PFSK-1 (cell line): Measurements from ENCODE around the gene NXN.

Experiments
- FOXP2 ChIP-seq: optimal IDR thresholded peaks from 2 replicates; pipeline ENCODE3; 2011; ENCODE audit warnings: borderline replicate concordance, control low read depth, inconsistent platforms; ENCODE audit not compliant: insufficient read depth; ENCODE audit errors: extremely low read length, extremely low read depth
- POLR2AphosphoS5 ChIP-seq: IDR thresholded peaks from 2 replicates; pipeline ENCODE4 v1.6.1; 2012; ENCODE audit warnings: low read depth, mild to moderate bottlenecking, control low read depth, low read length, moderate library complexity
- SIN3A ChIP-seq: IDR thresholded peaks from 2 replicates; pipeline ENCODE4 v1.6.1; 2012; ENCODE audit warnings: mild to moderate bottlenecking, low read length, moderate library complexity, borderline replicate concordance; ENCODE audit not compliant: insufficient read depth
- TAF1 ChIP-seq: IDR thresholded peaks from 2 replicates; pipeline ENCODE4 v1.6.1; 2012; ENCODE audit warnings: low read length, control low read depth, borderline replicate concordance; ENCODE audit not compliant: insufficient read depth
- TF ChIP-seq, protein P1 (sequence below), 2 experiments: IDR thresholded peaks; 2 replicates each; pipeline versions ENCODE4 v1.6.1 to v1.8.0; 2011 to 2012; ENCODE audit warnings: low read depth in 2 of 2, low read length in 2 of 2, control low read depth in 1 of 2, inconsistent platforms in 1 of 2, mild to moderate bottlenecking in 1 of 2, moderate library complexity in 1 of 2; ENCODE audit not compliant: insufficient read depth in 1 of 2

The NXN gene

DNA sequence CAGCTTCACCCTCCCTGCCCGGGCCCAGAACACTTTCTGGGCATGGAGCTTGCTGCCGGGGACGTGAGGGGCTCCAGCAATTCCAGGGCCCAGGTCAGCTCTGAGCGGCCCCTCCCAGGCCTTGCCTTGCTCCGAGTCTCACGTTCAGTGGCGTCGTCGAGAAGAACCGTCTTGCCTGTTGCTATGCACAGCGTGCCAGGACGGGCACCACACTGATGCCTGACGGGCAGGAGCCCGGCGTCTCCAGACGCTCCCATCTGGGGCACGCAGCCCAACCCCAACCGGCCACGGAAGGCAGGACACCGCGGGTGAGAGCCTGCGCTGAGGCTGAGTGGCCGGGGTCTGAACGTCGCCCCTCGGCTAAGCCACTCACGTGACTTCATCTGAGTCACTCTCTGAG, 44.5 kb upstream of the NXN start:
- no peak for TF ChIP-seq FOXP2
- TF ChIP-seq, protein P1, sequence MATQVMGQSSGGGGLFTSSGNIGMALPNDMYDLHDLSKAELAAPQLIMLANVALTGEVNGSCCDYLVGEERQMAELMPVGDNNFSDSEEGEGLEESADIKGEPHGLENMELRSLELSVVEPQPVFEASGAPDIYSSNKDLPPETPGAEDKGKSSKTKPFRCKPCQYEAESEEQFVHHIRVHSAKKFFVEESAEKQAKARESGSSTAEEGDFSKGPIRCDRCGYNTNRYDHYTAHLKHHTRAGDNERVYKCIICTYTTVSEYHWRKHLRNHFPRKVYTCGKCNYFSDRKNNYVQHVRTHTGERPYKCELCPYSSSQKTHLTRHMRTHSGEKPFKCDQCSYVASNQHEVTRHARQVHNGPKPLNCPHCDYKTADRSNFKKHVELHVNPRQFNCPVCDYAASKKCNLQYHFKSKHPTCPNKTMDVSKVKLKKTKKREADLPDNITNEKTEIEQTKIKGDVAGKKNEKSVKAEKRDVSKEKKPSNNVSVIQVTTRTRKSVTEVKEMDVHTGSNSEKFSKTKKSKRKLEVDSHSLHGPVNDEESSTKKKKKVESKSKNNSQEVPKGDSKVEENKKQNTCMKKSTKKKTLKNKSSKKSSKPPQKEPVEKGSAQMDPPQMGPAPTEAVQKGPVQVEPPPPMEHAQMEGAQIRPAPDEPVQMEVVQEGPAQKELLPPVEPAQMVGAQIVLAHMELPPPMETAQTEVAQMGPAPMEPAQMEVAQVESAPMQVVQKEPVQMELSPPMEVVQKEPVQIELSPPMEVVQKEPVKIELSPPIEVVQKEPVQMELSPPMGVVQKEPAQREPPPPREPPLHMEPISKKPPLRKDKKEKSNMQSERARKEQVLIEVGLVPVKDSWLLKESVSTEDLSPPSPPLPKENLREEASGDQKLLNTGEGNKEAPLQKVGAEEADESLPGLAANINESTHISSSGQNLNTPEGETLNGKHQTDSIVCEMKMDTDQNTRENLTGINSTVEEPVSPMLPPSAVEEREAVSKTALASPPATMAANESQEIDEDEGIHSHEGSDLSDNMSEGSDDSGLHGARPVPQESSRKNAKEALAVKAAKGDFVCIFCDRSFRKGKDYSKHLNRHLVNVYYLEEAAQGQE (IDR thresholded peaks at IDR 0.05; ENCODE audit: insufficient read depth in 1 of 2, low read depth in 2 of 2, low read length in 2 of 2), result no peak
- TF ChIP-seq SIN3A, result no peak
- no peak for TF ChIP-seq POLR2AphosphoS5
- no peak for TF ChIP-seq TAF1

DNA sequence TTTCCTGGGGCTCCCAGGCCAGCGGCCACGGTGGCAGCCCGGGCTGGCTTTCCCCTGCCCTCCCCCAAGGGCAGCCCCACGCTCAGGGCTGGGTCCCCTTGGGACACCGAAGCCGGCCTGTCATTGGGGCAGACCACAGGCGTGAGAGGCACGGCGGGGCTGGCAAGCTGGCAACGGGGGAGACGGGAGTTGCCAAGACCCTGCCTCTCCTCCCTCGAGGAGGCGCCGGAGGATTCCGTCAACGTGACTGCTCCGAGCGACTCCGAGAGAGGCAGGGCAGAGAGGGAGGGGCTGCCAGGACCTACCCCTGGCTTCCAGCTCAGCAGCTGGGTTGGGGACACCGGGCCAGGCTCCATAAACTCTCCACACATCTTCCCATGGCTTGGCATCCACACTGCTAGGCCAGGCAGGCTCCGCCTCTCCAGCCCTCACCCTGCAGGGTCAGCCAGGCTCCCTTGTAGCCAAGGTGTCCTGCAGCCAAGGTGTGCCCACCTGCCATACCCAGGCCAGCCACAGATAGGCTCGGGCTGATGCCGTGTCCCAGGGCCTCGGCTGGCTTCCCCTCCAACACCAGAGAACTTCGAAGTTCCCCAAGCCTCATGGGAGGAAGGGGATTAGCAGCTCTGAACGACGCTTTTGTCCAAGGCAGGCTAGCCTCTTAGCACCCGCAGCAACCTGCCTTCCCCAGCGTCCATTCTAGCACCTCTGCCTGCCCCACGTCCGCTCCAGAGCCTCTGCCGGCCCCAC, 42.9 kb upstream of the NXN start:
- TF ChIP-seq POLR2AphosphoS5 (no peak), SIN3A (no peak), TAF1 (no peak), FOXP2 (no peak)
- TF ChIP-seq, protein P1 (IDR thresholded peaks at IDR 0.05; ENCODE audit: insufficient read depth in 1 of 2, low read depth in 2 of 2, low read length in 2 of 2), result no peak

DNA sequence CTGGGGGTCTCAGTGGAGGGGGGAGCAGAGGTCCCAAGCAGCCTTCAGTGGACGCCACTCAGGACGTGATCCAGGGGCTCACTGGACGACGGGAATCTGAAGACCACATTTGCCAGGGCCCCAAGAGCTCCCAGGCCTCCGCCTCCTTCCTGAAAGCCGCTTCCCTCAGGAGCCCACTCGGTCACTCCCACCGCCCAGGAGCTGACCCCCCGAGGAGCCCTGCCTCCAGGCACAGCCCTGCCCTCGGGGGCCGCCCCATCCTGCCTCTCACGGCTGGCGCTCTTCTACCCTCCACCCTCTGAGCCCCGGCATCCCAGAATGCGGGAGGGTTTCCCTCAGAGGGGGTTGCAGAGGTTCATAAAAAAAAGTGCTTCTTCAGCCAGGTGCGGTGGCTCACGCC, 41.6 kb upstream of the NXN start:
- no peak for TF ChIP-seq POLR2AphosphoS5
- no peak for TF ChIP-seq FOXP2
- TF ChIP-seq SIN3A, result no peak
- TF ChIP-seq, protein P1 (IDR thresholded peaks at IDR 0.05; ENCODE audit: insufficient read depth in 1 of 2, low read depth in 2 of 2, low read length in 2 of 2), result no peak
- TF ChIP-seq TAF1, result no peak

DNA sequence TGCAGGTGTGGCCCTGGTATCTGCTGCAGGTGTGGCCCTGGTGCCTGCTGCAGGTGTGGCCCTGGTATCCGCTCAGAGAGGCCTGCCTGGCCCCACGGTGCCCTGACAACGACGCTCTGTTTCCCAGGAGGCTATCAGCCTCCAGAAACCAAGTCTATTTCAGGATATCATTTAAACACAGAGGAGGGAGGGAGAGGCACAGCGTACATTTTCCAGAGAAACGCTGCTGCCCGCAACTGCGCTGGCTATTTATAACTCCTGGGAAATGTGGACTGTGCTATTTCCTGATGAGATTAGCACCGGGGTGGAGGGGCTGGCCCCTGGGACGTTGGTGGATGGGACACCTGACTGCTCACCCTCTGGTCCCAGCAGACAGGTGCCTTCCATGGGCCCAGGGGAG, 39.9 kb upstream of the NXN start:
- TF ChIP-seq, protein P1 (IDR thresholded peaks at IDR 0.05; ENCODE audit: insufficient read depth in 1 of 2, low read depth in 2 of 2, low read length in 2 of 2), result no peak
- TF ChIP-seq TAF1 (no peak), POLR2AphosphoS5 (no peak), FOXP2 (no peak)
